ENCODE data around the gene MINPP1. TPM values are rescaled to one million over a fixed set of nuclear protein-coding genes. Genes with fewer than 3 reads are reported as not detected.

MINPP1 gene
- total and polyA plus RNA-seq, 2 of the 13 experiments (the other 11 are each of a cell fraction or from before 2014, with no cell fraction given): 19.2 to 53.7 TPM

- no peak overlapping the region for H3K4me2 ChIP-seq (ENCODE audit: low read depth, low read length)
- peaks cover 7% of the 10 kb centered on the region; the same call in 1 of the 2 replicates for H3K9me3 ChIP-seq (ENCODE audit: low read length)
- TF ChIP-seq MAX (IDR thresholded peaks at IDR 0.05): no peak
- TF ChIP-seq YEATS4 (CRISPR knock-in tag; IDR thresholded peaks at IDR 0.05; ENCODE audit: borderline replicate concordance): no peak
- TF ChIP-seq MEF2D (CRISPR knock-in tag; IDR thresholded peaks at IDR 0.05): no peak
- TF ChIP-seq MLLT10 (CRISPR knock-in tag; IDR thresholded peaks at IDR 0.05): no peak
- TF ChIP-seq MTERF4 (CRISPR knock-in tag; IDR thresholded peaks at IDR 0.05): no peak
- no peak for TF ChIP-seq ARNT2 (CRISPR knock-in tag; IDR thresholded peaks at IDR 0.05; ENCODE audit: low read depth)
- TF ChIP-seq ZNF501 (CRISPR knock-in tag; IDR thresholded peaks at IDR 0.05): no peak
- TF ChIP-seq ZBTB49 (CRISPR knock-in tag; IDR thresholded peaks at IDR 0.05; ENCODE audit: borderline replicate concordance): no peak
- TF ChIP-seq ZNF574 (CRISPR knock-in tag; IDR thresholded peaks at IDR 0.05): no peak
- no peak for TF ChIP-seq ZFX (CRISPR knock-in tag; IDR thresholded peaks at IDR 0.05; ENCODE audit: low read depth)
- TF ChIP-seq RARG (CRISPR knock-in tag; IDR thresholded peaks at IDR 0.05; ENCODE audit: low read depth): no peak
- no peak for TF ChIP-seq SRSF1 (optimal IDR thresholded peaks at IDR 0.05; ENCODE audit: low read depth, low read length)
- no peak for TF ChIP-seq HHEX (CRISPR knock-in tag; IDR thresholded peaks at IDR 0.05)
- no peak for TF ChIP-seq HMG20A (CRISPR knock-in tag; IDR thresholded peaks at IDR 0.05; ENCODE audit: borderline replicate concordance)
- TF ChIP-seq RBFOX2 (IDR thresholded peaks at IDR 0.05; ENCODE audit: low read depth, low read length): no peak
- H4K20me1 ChIP-seq (ENCODE audit: insufficient read depth, low read length): no peaks in the 10 kb centered on the region
- no peaks in the 10 kb centered on the region for H3K79me2 ChIP-seq (ENCODE audit: insufficient read depth, low read length)
- H2AFZ ChIP-seq (ENCODE audit: low read length): no peak overlapping the region
- peaks cover 3 to 35% of the 10 kb centered on the region in 2 experiments; a peak in 4 of 5 replicates for H3K36me3 ChIP-seq (replicated peaks in 1 of 2; ENCODE audit: control insufficient read depth in 1 of 2, insufficient read depth in 2 of 2, low read length in 2 of 2)
- WGBS (ENCODE audit: low lambda C conversion rate): 79% methylated on average over 5 of the region's 5 CpGs
- H3K9ac ChIP-seq (ENCODE audit: insufficient read depth, low read depth, low read length): no peak overlapping the region
- no peaks in the 10 kb centered on the region for H3K4me1 ChIP-seq (ENCODE audit: insufficient read depth, low read length)
- ATAC-seq (no peak), DNase-seq (ENCODE audit: low spot score) (no peak), FAIRE-seq (no peak)
- intact Hi-C loops (cut with micrococcal nuclease; ENCODE audit: unreplicated experiment): no loop called here
- in situ Hi-C loops (cut with HindIII; ENCODE audit: extremely low pct_ligation_motif_present, low pct_unique_long_range_greater_than_20kb): no loop called here
- CTCF ChIA-PET (ENCODE audit: low intra/inter-chr PET ratio, low total read pairs): no interaction called here
- no peak overlapping the region for H3K27ac ChIP-seq (ENCODE audit: extremely low read length, insufficient read depth, low read length)
- H3K27me3 ChIP-seq (ENCODE audit: control insufficient read depth in 1 of 2, insufficient read depth in 2 of 2, low read length in 2 of 2): no peaks in the 10 kb centered on the region
- POLR2A ChIA-PET: no interaction called here
- no TSS peak for BruUV-seq (replicated peaks)
- H3K4me3 ChIP-seq (replicated peaks in 1 of 3; ENCODE audit: insufficient read depth in 1 of 3, low read depth in 2 of 3, low read length in 3 of 3): no peak overlapping the region
Measured at GRCh38 chr10:87545783-87546182, 41.1 kb downstream of the MINPP1 start.

Data from HepG2 (cell line).